Measurements from ENCODE around the gene RAMP2. TPM values are rescaled to one million over a fixed set of nuclear protein-coding genes. Genes with fewer than 3 reads are reported as not detected.
A peak's percentile ranks its signal among the peaks of the same experiment; 100 is the strongest.

Gene RAMP2
- total and polyA plus RNA-seq, 2 of the 13 experiments (the other 11 are each of a cell fraction or from before 2014, with no cell fraction given) = 1.4 to 5.2 TPM

DNA sequence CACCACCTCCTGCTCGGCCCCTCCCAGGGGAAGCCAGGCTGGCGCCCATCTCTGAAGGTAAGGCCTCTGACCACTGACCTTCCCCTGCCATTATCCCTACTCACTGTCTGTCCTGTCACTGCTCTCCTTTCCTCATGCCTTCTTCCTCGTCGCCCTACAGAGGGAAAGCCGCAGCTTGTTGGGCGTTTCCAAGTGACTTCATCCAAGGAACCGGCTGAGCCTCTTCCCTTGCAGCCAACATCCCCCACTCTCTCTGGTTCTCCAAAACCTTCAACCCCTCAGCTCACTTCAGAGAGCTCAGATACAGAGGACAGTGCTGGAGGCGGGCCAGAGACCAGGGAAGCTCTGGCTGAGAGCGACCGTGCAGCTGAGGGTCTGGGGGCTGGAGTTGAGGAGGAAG, 34.4 kb downstream of the RAMP2 start:
- Histone ChIP-seq H3K4me3 (replicated peaks in 1 of 3; ENCODE audit: insufficient read depth in 1 of 3, low read depth in 2 of 3, low read length in 3 of 3) (no peak overlapping the region), H3K4me2 (ENCODE audit: low read depth, low read length) (no peak overlapping the region), H4K20me1 (ENCODE audit: insufficient read depth, low read length) (no peaks in the 10 kb centered on the region), H3K27ac (ENCODE audit: extremely low read length, insufficient read depth, low read length) (no peak overlapping the region), H3K9ac (ENCODE audit: insufficient read depth, low read depth, low read length) (no peak overlapping the region), H2AFZ (ENCODE audit: low read length) (no peak overlapping the region), H3K27me3 (ENCODE audit: control insufficient read depth in 1 of 2, insufficient read depth in 2 of 2, low read length in 2 of 2) (no peaks in the 10 kb centered on the region; a peak in 2 of 5 replicates), H3K4me1 (ENCODE audit: insufficient read depth, low read length) (peaks cover 67% of the 10 kb centered on the region), H3K9me3 (ENCODE audit: low read length) (no peaks in the 10 kb centered on the region), H3K79me2 (ENCODE audit: insufficient read depth, low read length) (peaks cover 19% of the 10 kb centered on the region), H3K36me3 (replicated peaks in 1 of 2; ENCODE audit: control insufficient read depth in 1 of 2, insufficient read depth in 2 of 2, low read length in 2 of 2) (peaks cover 0 to 2% of the 10 kb centered on the region in 2 experiments; a peak in 3 of 5 replicates)
- TF ChIP-seq SALL1 (CRISPR knock-in tag; IDR thresholded peaks at IDR 0.05) (no peak), PAF1 (CRISPR knock-in tag; IDR thresholded peaks at IDR 0.05) (peak; percentile 54; the same call in 1 of the 2 replicates), EEA1 (CRISPR knock-in tag; IDR thresholded peaks at IDR 0.05; ENCODE audit: borderline replicate concordance) (peak; percentile 30; the same call in 1 of the 2 replicates), ZNF550 (CRISPR knock-in tag; IDR thresholded peaks at IDR 0.05; ENCODE audit: borderline replicate concordance) (0 out of 2 replicates have a peak, but pooled peaks have one; percentile 15), POLR2AphosphoS5 (IDR thresholded peaks at IDR 0.05; ENCODE audit: low read depth, low read length) (no peak), ZNF850 (CRISPR knock-in tag; conservative IDR thresholded peaks at IDR 0.05) (no peak), ZNF160 (CRISPR knock-in tag; IDR thresholded peaks at IDR 0.05) (no peak), POGK (CRISPR knock-in tag; conservative IDR thresholded peaks at IDR 0.05) (no peak), ZNF547 (CRISPR knock-in tag; IDR thresholded peaks at IDR 0.05) (no peak), SAFB2 (CRISPR knock-in tag; IDR thresholded peaks at IDR 0.05; ENCODE audit: borderline replicate concordance, low read depth) (0 out of 2 replicates have a peak, but pooled peaks have one; percentile 25)
- CTCF ChIA-PET (ENCODE audit: low intra/inter-chr PET ratio, low total read pairs) = no interaction called here
- POLR2A ChIA-PET = interaction anchor here (0.9 to 12.5 kb wide), 8 partner anchors 10 to 52 kb away, joined by 3 to 278 read pairs (median 5); partner anchors contain the start of genes BECN1, EZH1, VPS25 and WNK4
- in situ Hi-C loops (cut with HindIII; ENCODE audit: extremely low pct_ligation_motif_present, low pct_unique_long_range_greater_than_20kb) = no loop called here
- DNase-seq (ENCODE audit: low spot score) (no peak), ATAC-seq (no peak), FAIRE-seq (no peak)
- 95% methylated on average over 10 of the region's 10 CpGs for WGBS (ENCODE audit: low lambda C conversion rate)
- intact Hi-C loops (cut with micrococcal nuclease; ENCODE audit: unreplicated experiment) = no loop called here
- BruUV-seq (replicated peaks) = no TSS peak
